Measurements from ENCODE around the gene STIMATE. TPM values are rescaled to one million over a fixed set of nuclear protein-coding genes. Genes with fewer than 3 reads are reported as not detected.

Gene STIMATE
- total RNA-seq, 6 experiments from 2014 or later = 18.4 to 25.6 (median 21.7) TPM

- no peak for DNase-seq
- Mint-ChIP-seq H3K4me1 (ENCODE audit: low read depth) (peaks cover 11% of the 10 kb centered on the region; the same call in 1 of the 2 replicates), H3K27me3 (ENCODE audit: insufficient read depth) (peaks cover 26% of the 10 kb centered on the region), H3K27ac (no peak overlapping the region), H3K9me3 (no peaks in the 10 kb centered on the region), H3K4me3 (no peak overlapping the region), H3K36me3 (ENCODE audit: low read depth) (no peaks in the 10 kb centered on the region)
- TF ChIP-seq, protein P1, sequence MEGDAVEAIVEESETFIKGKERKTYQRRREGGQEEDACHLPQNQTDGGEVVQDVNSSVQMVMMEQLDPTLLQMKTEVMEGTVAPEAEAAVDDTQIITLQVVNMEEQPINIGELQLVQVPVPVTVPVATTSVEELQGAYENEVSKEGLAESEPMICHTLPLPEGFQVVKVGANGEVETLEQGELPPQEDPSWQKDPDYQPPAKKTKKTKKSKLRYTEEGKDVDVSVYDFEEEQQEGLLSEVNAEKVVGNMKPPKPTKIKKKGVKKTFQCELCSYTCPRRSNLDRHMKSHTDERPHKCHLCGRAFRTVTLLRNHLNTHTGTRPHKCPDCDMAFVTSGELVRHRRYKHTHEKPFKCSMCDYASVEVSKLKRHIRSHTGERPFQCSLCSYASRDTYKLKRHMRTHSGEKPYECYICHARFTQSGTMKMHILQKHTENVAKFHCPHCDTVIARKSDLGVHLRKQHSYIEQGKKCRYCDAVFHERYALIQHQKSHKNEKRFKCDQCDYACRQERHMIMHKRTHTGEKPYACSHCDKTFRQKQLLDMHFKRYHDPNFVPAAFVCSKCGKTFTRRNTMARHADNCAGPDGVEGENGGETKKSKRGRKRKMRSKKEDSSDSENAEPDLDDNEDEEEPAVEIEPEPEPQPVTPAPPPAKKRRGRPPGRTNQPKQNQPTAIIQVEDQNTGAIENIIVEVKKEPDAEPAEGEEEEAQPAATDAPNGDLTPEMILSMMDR (IDR thresholded peaks at IDR 0.05) = no peak
Measured at GRCh38 chr3:52790337-52790736, 107.0 kb downstream of the STIMATE start.

- Mint-ChIP-seq H3K36me3 (ENCODE audit: low read depth) (no peaks in the 10 kb centered on the region), H3K4me1 (ENCODE audit: low read depth) (peaks cover 10% of the 10 kb centered on the region; the same call in 1 of the 2 replicates), H3K9me3 (no peaks in the 10 kb centered on the region), H3K27ac (no peak overlapping the region), H3K4me3 (no peak overlapping the region), H3K27me3 (ENCODE audit: insufficient read depth) (peaks cover 29% of the 10 kb centered on the region)
- no peak for DNase-seq
- TF ChIP-seq, protein P1 (IDR thresholded peaks at IDR 0.05) = no peak
Measured at GRCh38 chr3:52789746-52790040, 107.7 kb downstream of the STIMATE start.

DNA sequence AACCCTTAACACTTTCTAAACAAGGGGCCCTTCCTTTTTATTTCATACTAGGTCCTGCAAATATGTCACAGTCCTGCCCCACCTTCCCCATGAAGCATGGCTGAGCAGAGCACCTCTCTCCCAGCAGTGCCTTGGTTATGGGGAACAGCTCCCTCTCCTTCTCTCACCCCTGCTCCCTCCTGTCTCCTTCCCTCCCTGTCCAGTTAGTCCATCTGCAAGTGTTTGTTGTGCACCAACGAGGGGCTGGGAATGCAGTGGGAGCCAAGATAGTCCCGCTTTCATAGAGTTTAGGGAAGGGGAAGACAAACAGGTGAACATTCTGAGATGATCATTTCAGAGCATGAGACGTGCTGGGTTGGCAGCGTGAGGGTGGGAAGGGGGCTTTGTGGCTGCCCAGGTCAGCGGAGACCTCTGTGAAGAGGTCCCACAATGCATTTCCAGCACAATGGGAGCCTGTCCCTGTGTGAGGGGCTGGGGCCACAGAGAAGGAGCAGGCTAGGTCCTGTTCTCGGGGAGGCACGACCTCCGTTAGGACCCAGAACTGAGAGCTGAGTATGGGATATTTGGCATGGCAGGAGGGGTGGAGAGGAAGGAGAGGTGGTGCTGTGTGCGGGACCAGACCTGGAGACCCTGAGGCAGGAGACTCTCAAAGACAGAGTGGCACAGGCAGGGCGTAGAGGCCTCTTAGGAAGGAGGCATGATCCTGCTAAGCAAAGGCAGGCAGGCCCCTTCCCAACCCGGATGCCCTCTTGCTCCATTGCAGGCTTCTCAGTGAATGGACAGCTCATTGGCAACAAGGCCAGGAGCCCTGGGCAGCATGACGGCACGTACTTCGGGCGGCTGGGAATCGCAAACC, 108.2 kb downstream of the STIMATE start:
- Mint-ChIP-seq H3K9me3 (no peaks in the 10 kb centered on the region), H3K36me3 (ENCODE audit: low read depth) (no peaks in the 10 kb centered on the region), H3K27ac (no peak overlapping the region), H3K27me3 (ENCODE audit: insufficient read depth) (peaks cover 30% of the 10 kb centered on the region), H3K4me1 (ENCODE audit: low read depth) (peaks cover 5% of the 10 kb centered on the region; the same call in 1 of the 2 replicates), H3K4me3 (no peak overlapping the region)
- no peak for DNase-seq
- TF ChIP-seq, protein P1 (IDR thresholded peaks at IDR 0.05) = no peak

GRCh38 chr3:52787672-52788625, 109.4 kb downstream of the STIMATE start:
- TF ChIP-seq, protein P1 (IDR thresholded peaks at IDR 0.05) = peak; percentile 14; the same call in 1 of the 2 replicates
- peaks cover 29% of the 10 kb centered on the region for H3K27me3 Mint-ChIP-seq (ENCODE audit: insufficient read depth)
- H3K4me3 Mint-ChIP-seq = no peak overlapping the region
- no peaks in the 10 kb centered on the region for H3K36me3 Mint-ChIP-seq (ENCODE audit: low read depth)
- H3K27ac Mint-ChIP-seq = no peak overlapping the region
- H3K4me1 Mint-ChIP-seq (ENCODE audit: low read depth) = no peaks in the 10 kb centered on the region
- H3K9me3 Mint-ChIP-seq = no peaks in the 10 kb centered on the region
- DNase-seq = no peak

- TF ChIP-seq, protein P1 (IDR thresholded peaks at IDR 0.05) = no peak
- no peak overlapping the region for H3K27ac Mint-ChIP-seq
Measured at GRCh38 chr3:52787246-52787645, 110.1 kb downstream of the STIMATE start.

More at GRCh38 chr3:52787246-52787645, 110.1 kb downstream of the STIMATE start:
- H3K4me1 Mint-ChIP-seq (ENCODE audit: low read depth) = no peaks in the 10 kb centered on the region
- H3K4me3 Mint-ChIP-seq = no peak overlapping the region
- peaks cover 34% of the 10 kb centered on the region for H3K27me3 Mint-ChIP-seq (ENCODE audit: insufficient read depth)
- no peaks in the 10 kb centered on the region for H3K9me3 Mint-ChIP-seq
- H3K36me3 Mint-ChIP-seq (ENCODE audit: low read depth) = no peaks in the 10 kb centered on the region
- no peak for DNase-seq

Small RNAs within 50 kb of the gene (microRNA-seq; reads per million reads assigned to microRNA genes)
- not detected for gene MIR8064

Other genes with a start within 250 kb of the STIMATE start
- 10 to 100 TPM; 44.1 to 64.2 (median 56.0) TPM for gene PBRM1, start 211.6 kb downstream of the STIMATE start, total RNA-seq (2021; fragmentation: NEBNext Ultra II Directional; extraction: Animal tissue kit (Norgen Biotek cat#: 25700))
- gene GNL3, start 211.5 kb downstream of the STIMATE start, total RNA-seq (2021; fragmentation: NEBNext Ultra II Directional; extraction: Animal tissue kit (Norgen Biotek cat#: 25700)) = 10 to 100 TPM; 77.1 to 87.9 (median 80.9) TPM
- gene GLT8D1, start 191.8 kb downstream of the STIMATE start, total RNA-seq (2021; fragmentation: NEBNext Ultra II Directional; extraction: Animal tissue kit (Norgen Biotek cat#: 25700)) = 10 to 100 TPM; 72.6 to 90.9 (median 88.5) TPM
- 100 to 1,000 TPM; 179 to 209 (median 193) TPM for gene SPCS1, start 191.4 kb downstream of the STIMATE start, total RNA-seq (2021; fragmentation: NEBNext Ultra II Directional; extraction: Animal tissue kit (Norgen Biotek cat#: 25700))
- gene NEK4, start 126.6 kb downstream of the STIMATE start, total RNA-seq (2021; fragmentation: NEBNext Ultra II Directional; extraction: Animal tissue kit (Norgen Biotek cat#: 25700)) = 10 to 100 TPM; 19.9 to 25.0 (median 21.7) TPM
- gene ITIH1, start 119.9 kb downstream of the STIMATE start, total RNA-seq (2021; fragmentation: NEBNext Ultra II Directional; extraction: Animal tissue kit (Norgen Biotek cat#: 25700)) = not detected
- gene ITIH3, start 102.8 kb downstream of the STIMATE start, total RNA-seq (2021; fragmentation: NEBNext Ultra II Directional; extraction: Animal tissue kit (Norgen Biotek cat#: 25700)) = 1 to 10 TPM in 1 of 6 experiments, under 1 TPM in 5; 0.59 to 1.3 (median 0.70) TPM
- 1 to 10 TPM in 2 of 6 experiments, under 1 TPM in 4; 0.55 to 2.4 (median 0.79) TPM for gene ITIH4, start 66.9 kb downstream of the STIMATE start, total RNA-seq (2021; fragmentation: NEBNext Ultra II Directional; extraction: Animal tissue kit (Norgen Biotek cat#: 25700))
- gene MUSTN1, start 62.5 kb downstream of the STIMATE start, total RNA-seq (2021; fragmentation: NEBNext Ultra II Directional; extraction: Animal tissue kit (Norgen Biotek cat#: 25700)) = under 1 TPM in 1 of 6 experiments, not detected in 5; 0.39 TPM
- gene SFMBT1, start 148.5 kb upstream of the STIMATE start, total RNA-seq (2021; fragmentation: NEBNext Ultra II Directional; extraction: Animal tissue kit (Norgen Biotek cat#: 25700)) = 1 to 10 TPM; 3.0 to 4.8 (median 3.9) TPM
- 10 to 100 TPM; 32.9 to 39.6 (median 34.7) TPM for gene RFT1, start 232.9 kb upstream of the STIMATE start, total RNA-seq (2021; fragmentation: NEBNext Ultra II Directional; extraction: Animal tissue kit (Norgen Biotek cat#: 25700))